NCI-H128 (cell line): ENCODE data around the gene RASSF1.
"Not testable (repeated sequence)": the region's sequence is repeated elsewhere in the genome, so short reads cannot be mapped to it uniquely, and the experiment has no call there.

Experiments used
- DNase-seq: peaks from one replicate; lab custom pipeline; 2025; ENCODE audit not compliant: unreplicated experiment; lab: John Stamatoyannopoulos, UW

Gene RASSF1

DNA sequence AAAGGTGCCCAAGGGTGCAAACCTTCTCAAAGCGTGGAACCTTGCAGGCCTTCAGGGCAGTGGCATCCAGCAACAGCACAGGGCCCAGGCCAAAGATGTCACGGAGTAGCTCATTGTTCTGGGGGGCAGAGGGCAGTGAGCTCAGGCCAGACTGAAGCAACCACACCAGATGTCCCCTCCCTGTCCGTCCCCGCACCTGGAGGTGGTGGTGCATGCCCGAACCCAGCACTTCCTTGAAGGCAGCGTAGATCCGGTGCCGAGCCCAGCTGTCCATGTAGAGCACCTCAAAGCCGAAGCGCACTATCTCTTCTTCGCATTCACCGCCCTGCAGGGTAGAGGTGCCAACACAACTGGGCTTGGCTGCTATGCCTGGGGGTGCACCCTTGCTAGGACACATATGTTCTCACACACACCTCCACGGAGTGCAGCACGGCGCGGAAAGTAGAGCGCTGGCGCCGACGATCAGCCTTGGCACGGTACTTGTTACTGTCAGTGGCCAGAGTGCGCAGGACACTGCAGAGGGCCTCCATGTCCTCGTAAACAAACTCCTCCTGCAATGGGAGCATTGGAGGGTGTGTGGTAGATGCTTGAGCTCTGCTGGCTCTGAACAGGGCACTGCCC is 52.1 kb downstream of the RASSF1 start:
- DNase-seq, result no peak

DNA sequence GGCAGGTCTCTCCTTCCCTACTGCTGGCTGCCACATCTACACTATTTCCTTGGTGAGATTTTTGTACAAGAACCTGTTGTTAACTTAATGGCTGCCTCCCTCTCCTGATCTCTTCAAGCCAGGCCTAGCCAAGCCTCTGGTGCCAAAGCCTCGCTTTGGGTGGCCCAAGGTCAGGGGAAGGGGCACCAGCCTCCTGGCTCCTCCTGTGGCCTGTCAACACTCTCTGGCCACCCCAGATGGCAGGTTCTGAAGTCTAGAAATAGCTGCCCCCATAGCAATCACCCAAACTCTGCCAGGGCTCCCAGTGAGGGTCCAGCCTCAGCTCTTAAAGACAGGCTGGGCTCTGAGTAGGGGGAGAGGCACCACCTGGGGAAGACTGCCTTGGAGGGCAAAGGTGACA is 53.4 kb downstream of the RASSF1 start:
- no peak for DNase-seq

DNA sequence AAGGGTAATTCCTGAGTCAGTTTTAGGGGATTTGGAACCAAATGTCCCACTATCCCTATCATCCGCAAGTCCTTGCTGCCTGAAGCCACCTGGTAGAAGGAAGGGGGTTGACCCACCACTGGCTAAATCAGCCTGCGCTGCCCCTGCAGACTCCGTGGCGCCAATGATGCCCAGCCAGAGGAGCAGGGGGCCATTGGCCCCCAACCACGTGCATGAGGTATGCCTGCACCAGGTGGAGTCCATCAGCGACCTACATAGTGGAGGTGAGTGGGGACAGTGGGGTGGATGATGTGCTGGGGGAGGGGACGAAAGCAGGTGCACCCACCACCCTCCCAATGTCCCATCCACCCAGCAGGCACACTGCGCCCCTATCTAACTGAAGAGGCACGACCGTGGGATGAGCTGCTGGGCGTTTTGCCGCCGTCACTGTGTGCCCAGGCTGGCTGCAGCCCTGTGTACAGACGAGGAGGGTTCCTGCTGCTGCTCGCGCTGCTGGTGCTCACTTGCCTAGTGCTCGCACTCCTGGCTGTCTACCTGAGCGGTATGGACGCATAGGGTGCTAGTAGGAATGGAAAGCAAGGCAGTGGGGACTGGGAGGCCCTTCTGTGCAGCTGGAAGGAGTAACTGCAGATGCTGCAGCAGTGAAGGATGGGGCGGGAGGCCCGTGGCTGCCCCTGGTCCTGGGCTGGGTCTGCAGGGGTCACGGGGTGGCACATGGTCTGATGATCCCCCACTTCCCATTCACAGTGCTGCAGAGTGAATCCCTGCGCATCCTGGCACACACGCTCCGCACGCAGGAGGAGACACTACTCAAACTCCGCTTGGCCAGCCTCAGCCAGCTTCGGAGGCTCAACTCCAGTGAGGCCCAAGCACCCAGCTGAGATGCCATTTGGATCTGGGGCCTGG is 54.1 kb downstream of the RASSF1 start:
- DNase-seq, result no peak

DNA sequence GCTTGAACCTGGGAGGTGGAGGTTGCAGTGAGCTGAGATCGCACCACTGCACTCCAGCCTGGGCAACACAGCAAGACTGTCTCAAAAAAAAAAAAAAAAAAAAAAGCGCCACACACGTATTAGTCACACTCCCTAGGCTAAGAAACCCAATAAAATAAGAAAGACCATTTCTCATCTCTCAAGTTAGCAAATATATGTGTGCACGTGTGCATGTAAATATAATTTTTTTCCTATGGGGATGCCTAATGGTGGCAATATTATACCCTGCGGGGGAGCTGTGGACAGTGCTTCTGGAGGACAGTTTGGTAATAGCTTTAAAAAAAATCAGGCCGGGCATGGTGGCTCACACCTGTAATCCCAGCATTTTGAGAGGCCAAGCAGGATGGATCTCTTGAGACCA is 56.5 kb downstream of the RASSF1 start:
- not testable (repeated sequence) for DNase-seq
